Fibroblast of gingiva (primary cell): ENCODE measurements around the gene CADPS2.
"Not testable (repeated sequence)": the region's sequence is repeated elsewhere in the genome, so short reads cannot be mapped to it uniquely, and the experiment has no call there.

Experiments
- DNase-seq: peaks from one replicate; pipeline ENCODE4 v3.0.0-alpha.2; 2011; ENCODE audit warnings: low read depth

CADPS2 gene

DNA sequence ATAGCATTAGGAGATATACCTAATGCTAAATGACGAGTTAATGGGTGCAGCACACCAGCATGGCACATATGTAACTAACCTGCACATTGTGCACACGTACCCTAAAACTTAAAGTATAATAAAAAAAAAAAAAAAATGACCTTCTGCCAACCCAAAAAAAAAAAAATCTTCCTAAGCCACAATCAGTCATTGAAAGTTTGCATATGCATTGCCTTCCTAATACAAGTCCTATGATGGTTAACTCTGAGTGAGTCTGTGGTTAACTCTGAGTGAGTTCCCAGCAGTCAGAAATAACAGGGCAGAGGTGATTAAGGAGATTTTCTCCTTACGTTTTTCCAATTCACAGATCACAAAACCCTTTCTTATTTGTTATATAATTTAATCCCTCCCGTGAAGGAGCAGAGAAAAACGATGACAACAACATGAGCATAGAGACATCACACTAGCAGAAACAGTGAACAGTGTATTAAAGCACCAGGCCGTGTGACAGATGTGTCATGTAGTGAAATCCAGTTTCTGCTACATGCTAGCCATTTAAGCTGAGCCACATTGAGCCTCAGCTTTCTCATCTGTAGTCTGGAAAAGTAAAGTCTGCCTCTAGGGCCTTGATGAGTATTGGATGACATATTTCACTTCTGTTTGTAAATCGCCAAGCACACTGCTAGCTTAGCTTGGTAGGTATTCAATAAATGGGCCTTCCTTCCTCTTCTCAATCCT, 176.2 kb downstream of the CADPS2 start:
- no peak for DNase-seq

DNA sequence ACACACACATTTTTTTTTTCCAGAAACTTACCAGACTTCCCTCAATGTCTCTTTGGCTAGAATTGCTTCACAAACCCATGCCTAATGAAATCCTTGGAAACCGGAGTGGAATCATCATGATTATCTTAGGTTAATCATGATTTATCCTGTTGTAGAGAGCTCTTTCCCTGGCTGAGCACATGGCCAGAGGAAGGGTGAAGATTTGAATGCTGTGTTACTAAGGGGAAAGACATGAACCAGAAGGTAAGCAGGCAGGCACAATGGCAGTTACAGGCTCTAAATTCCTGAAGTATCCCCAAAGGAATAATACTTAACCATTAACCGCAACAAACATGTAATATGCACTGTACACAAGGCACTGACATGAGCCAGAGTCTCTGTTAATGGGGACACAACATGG, 179.4 kb downstream of the CADPS2 start:
- no peak for DNase-seq

DNA sequence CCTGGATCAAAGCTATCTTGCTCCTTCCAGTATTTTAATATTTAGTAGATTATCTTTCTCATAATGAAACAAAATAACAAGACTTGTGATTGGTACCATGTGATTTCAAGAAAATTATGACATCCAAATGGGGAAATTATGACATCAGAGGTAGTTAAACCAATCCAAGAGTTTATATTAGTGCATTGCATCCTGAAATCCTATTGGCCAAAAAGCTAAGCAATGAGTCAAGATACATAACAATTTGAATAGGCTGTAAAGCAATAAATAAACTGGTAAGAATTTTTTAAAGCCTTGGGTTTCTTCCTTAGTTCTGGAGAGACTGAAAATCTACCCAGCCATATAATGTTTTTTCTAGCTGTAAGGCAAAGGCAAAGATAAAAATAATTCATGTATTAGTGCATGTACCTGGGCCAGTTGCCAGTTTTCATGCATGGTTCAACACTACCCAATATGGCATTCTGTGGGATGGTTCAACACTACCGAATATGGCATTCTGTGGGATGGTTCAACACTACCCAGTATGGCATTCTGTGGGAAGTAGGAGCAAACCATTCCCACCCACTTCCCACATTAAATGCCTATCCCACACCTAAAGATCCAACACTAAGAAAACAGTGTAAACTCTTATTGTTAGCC, 183.3 kb downstream of the CADPS2 start, which contains the start of gene RNF148:
Gene RNF148 (minus strand): TSS at position 51 of the 639 bp plus-strand sequence. CDS start 172 bp downstream, outside the sequence.
- DNase-seq = no peak

DNA sequence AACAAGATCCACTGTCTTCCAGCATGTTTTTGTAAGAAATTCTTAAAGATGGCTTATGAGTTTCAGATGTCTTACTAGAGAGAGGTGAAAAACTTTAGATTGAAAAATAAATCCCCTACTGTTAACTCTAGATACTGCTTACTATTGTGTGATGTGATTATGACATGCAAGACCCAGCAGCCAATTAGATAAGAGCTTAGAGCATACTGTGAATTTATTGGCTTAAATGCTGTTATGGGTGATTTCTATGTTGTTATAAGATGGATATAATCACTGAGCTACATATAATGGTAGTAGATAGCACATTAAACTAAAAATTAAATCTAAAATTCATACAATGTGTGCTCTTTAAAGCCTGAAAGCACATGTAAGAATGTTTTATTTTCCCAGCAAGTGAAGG, 187.2 kb downstream of the CADPS2 start, which contains the start of gene RNF133:
Gene RNF133 (minus strand): TSS at position 101 of the 400 bp plus-strand sequence. CDS start 199 bp downstream, outside the sequence.
- no peak for DNase-seq

DNA sequence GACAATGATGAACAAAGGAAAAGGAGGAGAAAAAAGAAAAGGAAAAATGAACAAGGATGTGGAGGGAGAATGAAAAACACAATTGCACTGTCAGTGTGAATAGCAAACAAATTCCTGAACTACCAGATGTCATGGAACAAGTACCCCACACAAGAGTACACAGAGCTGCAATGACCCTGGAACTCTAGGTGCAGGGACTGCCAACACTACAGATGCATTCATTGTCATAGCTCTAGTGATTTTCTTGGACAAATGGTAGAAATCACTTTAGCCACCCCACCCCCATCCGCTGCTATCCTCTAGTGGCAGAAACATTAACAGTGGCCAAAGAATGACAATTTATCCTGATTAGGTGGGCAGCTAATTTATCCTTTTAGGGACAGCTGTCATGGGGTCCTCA, 190.4 kb downstream of the CADPS2 start:
- no peak for DNase-seq

DNA sequence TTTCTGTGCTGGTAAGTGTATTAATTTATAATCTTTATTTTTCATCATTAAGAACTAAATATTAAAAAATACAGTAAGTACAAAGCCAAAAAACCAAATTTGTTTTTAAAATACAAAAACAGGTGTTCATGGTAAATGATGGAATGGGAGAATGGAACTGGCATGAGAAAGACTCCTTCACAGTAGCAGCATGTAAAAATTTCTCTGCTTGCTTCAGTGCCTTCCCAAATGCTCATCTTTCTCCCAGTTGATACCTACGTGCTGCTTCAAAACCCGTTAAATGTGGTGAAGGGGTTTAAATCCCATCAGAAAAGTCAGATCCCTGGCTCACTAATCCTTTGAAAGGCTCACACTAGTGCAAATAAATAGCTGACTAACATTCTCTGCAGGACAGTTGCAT, 191.6 kb downstream of the CADPS2 start:
- DNase-seq = no peak

DNA sequence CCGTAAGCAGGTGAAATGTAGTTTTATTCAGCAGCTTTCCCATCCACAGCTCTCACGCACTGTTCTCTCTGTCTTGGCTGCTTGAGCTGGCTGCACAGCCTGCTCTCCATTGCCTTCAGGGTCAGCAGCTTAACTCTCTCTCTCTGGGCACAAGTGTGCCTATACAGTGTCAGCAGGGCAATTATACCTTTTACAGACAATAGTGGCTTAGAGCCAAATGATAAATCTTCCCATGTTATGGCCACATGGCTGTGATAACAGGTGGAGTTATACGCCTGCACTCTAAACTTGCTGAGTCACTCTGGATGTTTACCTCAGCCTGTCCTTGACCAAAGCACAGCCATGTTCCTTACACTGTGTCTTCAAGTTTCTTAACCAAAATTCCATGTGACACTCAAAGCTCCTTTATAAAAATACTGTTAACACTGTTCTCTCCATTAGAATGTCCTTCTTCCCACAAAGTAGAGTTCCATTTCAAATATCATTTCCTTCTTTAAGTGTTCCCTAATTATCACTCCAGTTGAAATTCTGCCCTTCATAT, 193.4 kb downstream of the CADPS2 start:
- DNase-seq = no peak

DNA sequence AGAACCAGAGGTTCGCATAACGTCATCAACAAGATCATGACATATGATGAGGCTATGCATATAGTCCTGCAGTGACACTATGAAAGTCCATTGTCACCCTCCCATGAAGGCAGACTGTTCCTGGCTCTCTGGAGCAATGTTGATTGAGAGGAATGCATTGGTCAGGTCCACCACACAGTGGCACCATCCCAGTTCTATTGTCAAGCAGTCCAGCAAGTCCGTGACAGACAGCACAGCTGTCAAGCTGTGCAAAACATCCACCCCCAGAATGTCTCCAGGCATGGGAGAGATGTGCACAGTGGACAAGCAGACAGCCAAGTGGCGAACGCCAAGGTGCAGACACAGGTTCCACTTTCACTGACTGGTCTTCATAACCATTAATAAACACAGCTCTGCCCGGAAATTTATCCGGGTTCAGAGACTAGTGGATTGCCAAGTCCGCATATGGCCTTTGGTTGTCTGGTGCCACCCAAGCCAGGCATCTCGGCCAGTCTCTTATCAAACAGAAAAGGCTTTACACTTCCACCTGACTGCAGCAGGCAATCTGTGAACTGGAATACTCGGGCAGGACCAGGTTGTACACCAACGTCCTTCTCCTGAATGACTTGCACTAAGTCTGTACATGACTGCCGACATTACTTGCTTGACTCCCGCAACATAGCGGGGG, 194.6 kb downstream of the CADPS2 start:
- DNase-seq = no peak

DNA sequence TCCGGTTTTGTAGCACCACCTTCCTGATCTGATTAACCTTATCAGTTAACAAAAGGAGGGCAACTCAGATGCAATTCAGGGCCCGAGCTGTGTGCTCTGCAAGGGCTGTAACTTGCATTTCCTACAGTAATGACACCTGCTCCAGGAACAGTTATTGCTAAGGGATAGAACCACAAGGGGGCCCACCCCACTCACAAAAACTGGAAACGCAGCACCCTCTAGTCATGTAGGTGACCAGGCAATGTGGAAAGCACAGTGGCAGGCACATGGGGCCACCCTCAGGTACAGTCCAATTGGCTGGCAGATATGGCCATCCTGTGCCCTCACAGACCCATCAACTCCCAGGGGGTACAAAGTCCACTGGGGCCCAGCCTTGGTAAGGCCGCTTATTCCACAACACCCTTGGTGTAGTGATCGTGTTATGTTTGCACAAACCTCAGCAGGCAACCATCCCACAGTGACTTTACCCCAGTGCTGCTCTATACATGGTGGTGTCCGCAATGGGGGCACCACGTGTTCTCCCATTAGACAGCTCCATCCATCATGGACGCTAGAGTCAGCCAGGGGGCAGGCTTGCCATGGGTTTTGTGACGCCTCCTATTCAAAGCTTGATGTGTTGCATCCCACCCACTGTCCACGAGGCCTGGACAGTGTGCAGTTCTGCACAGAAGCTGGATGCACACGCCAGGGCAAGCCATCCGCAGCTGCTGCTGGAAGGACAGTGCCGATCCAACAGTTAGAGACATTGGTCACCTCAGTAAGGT, 196.7 kb downstream of the CADPS2 start:
- no peak for DNase-seq

DNA sequence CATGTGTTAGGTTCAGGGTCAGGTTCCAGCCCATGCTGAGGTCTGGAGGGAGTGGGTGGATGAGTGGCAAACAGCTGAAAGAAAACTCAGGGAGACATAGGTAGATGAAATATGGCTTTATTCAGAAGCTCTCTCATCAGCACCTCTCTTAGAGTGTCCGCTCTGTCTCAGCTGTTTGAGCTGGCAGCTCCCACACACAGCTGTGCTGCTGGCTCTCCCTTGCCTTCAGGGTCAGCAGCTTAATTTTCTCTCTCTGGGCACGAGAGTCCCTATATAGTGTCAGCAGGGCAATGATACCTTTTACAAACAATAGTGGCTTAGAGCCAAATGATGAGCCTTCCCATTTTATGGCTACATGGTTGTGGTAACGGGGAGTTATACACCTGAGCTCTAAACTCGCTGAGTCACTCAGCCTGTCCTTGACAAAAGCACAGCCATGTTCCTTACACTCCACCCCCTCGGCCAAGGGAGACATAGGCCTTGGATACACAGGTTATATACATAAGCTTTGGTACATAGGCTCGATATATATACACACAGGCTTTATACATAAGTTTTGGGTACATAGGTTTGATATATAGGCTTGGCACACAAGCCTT, 197.8 kb downstream of the CADPS2 start:
- DNase-seq = no peak

DNA sequence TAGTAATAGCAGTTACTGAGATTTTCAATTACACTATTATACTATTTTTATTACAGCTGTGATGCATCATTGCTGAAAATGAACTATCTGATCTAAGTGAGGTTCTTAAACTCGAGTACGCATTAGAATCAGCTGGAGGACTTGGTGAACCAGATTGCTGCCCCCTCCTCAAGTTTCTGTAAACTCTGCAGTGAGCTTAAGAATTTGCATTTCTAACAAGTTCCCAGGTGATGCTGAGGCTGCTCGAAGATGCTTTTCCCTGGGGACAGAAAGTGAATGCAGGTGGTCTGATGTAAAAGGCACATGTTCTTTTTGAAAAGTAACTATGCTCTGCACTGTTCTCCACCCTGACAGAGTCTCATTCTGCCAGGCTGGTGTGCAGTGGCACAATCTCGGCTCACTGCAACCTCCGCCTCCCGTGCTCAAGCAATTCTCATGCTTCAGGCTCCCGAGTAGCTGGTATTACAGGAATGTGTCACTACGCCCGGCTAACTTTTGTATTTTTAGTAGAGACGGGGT, 199.8 kb downstream of the CADPS2 start:
- DNase-seq = no peak

DNA sequence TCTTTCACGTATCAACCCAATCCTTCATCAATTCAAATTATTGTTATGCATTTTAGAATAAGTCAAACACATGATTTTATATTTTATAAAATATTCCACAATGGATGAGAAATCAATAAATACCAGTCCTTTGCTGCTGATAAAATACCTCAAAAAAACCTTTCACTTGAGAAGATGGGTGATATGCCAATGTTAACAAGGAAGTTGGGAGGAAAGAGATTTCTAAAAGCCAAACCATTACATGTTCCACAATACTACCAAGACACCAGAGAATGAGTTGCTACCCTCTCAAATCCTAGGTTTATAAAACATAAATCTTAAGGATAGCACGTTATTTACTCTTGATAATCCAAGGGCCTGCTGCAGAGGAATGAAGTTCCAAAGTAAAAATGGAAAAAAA, 201.8 kb downstream of the CADPS2 start:
- DNase-seq = no peak

DNA sequence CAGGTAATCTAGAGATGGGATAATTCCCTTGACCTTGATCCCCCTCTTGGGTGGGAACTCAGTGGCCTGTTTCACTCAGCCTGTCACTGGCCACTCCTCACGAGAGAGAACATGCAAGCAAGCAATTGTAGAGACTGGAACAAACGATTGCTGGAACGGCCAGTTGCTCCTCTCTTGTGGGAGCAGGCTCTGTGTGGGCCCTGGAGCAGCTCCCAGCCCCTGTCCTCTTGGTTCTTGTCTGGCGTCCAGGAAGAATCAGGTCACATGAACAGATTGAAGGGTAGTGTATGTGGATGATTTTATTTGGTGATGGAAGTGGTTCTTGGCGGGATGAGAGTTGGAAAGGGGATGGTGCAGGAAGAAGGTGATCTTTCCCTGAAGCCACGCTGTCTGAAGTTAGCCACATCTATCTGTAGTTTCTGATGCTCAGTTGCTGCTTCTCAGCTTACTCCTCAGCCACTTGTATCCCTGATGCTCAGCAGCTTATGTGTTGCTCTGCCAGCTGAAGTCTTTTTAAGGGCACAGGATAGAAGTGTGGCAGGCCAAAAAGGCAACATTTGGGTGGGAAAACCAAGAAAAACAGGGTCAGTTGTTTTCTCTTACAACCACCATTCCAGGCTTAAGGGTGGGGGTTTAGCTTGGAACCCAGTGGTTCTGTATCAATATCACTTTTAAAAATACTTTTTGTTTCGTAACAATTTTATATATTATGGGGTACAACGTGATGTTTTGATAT, 203.3 kb downstream of the CADPS2 start:
- DNase-seq = no peak

DNA sequence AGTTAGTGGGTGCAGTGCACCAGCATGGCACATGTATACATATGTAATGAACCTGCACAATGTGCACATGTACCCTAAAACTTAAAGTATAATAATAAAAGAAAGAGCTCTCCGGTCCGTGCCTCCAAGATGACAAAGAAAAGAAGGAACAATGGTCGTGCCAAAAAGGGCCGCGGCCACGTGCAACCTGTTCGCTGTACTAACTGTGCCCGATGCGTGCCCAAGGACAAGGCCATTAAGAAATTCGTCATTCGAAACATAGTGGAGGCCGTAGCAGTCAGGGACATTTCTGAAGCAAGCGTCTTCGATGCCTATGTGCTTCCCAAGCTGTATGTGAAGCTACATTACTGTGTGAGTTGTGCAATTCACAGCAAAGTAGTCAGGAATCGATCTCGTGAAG, 205.1 kb downstream of the CADPS2 start:
- DNase-seq = not testable (repeated sequence)

DNA sequence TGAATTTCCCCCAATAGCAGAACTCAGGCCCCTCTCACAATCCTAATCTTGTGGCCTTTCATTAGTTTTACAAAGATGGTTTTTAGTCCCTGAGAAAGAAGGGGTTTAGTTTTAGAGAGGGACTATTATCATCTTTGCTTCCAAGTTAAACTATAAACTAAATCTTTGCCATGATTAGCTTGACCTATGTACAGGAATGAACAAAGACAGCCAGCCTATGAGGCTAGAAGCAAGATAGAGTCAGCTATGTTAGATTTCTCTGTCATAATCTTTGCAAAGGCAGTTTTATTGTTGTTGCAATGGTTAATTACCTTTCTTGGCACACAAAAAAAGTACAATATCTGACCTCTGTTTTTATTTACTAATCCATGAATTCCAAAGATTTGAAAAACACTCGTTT, 206.4 kb downstream of the CADPS2 start:
- DNase-seq = no peak

DNA sequence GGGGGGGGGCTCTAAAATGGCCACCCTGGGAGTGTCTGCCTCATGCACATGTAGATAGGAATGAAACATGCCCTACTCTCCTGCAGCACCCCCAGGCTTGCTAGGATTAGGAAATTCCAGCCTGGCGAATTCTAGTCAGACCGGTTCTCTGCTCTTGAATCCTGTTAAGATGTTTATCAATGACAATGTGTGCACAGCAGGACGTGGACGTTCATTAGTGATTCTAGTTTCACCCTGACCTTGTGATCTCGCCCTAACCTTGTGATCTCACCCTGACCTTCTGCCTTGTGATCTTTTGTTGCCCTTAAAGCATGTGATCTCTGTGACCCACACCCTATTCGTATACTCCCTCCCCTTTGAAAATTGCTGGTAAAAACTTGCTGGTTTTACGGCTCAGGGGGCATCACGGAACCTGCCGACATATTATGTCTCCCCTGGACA, 207.0 kb downstream of the CADPS2 start:
- not testable (repeated sequence) for DNase-seq

DNA sequence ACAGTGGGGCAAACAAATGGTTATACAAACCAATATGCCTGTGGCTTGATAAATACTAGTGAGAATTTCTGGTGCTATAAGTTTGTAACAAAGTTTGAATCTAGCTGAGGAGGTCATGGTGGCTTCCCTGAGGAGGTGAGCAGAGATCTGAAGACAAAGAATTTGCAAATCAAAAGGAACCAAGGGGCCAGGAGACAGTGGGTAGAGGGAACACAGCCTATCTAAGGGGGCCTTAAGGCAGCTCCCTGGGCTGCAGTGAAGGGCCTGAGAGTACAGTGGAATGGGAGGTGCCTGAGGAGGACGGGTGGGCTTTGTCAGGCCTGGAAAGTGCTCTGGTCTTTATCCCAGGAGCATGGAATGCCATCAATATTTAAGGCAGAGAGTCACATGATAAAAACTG, 209.1 kb downstream of the CADPS2 start:
- DNase-seq = no peak

DNA sequence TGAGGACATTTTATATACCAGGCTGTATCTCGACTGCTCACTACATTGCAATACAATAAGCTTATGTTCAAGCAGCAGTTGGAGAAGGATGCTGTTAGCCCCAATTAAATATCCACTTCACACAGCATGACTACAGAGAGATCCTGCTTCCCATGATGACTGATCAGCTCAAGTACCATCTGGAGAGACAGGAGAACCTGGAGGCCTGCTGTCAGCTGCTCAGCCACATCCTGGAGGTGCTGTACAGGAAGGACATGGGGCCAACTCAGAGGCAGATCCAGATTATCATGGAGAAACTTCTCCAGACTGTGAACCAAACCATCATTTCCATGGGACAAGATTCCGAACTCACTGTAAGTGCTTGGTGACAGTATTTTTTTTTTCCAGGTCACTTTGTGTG, 209.8 kb downstream of the CADPS2 start:
- no peak for DNase-seq

DNA sequence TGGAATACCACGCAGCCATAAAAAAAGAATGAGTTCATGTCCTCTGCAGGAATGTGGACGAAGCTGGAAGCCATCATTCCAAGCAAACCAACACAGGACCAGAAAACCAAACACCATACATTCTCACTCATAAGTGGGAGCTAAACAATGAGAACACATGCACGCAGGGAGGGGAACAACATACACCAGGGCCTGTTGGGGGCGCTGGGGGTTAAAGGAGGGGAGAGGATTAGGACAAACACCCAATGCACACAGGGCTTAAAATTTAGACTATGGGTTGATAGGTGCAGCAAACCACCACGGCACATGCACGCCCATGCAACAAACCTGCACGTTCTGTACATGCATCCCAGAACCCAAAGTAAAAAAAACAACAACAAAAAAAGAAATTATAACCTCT, 210.6 kb downstream of the CADPS2 start:
- no peak for DNase-seq

DNA sequence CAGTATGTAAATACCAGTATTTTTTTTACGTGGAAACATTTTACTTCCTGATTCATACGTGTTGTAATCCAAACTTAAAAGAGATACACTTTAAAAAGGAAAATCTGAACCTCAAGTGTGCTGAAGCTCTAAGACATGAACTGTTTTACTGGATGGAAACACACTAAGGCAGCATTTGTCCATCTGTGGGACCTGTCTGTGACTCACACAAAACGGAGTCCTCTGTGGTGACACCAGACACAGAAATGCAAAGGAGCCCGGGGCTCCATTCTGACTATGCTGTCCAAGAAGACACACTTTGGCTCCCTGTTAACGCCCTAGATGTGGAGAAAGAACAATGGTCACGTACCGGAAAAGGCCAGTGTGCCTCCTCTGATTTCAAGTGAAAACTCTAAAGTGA, 211.2 kb downstream of the CADPS2 start:
- DNase-seq = peak; percentile 7

DNA sequence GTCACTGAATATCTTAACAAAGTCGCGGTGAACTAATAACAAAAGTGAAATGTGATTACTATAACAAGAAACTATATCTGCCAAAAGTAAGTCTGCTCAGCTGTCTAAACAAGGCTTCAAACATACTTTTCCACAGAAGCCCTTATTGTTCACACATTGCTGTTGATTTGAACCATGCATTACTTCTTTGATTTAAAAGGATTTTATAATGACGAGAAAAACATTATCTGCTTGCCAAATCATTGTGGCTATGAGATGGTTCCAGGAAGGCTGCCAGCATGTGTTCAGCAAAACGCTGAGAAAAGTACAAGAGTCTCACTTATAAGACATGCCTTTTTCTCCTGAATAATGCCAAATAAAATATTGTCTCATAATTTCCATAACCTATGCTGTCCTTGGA, 211.8 kb downstream of the CADPS2 start:
- peak; percentile 78 for DNase-seq
